Skeletal muscle satellite cell (primary cell): ENCODE measurements around the gene HSPB7. TPM values are rescaled to one million over a fixed set of nuclear protein-coding genes. Genes with fewer than 3 reads are reported as not detected.
"Not testable (repeated sequence)": the region's sequence is repeated elsewhere in the genome, so short reads cannot be mapped to it uniquely, and the experiment has no call there.

Experiments used
- H3K27me3 ChIP-seq: 2 replicates; pipeline ENCODE4 v1.7.0; 2013; ENCODE audit warnings: low read length; ENCODE audit not compliant: control insufficient read depth, insufficient read depth
- H3K36me3 ChIP-seq: 2 replicates; pipeline ENCODE4 v1.7.0; 2013; ENCODE audit warnings: mild to moderate bottlenecking, control low read depth, low read length; ENCODE audit not compliant: insufficient read depth
- H3K4me1 ChIP-seq: 2 replicates; pipeline ENCODE4 v1.7.0; 2013; ENCODE audit warnings: low read length; ENCODE audit not compliant: control insufficient read depth, insufficient read depth
- H3K4me2 ChIP-seq: 2 replicates; pipeline ENCODE4 v1.7.0; 2013; ENCODE audit warnings: mild to moderate bottlenecking, low read length
- H3K4me3 ChIP-seq: 2 replicates; pipeline ENCODE4 v1.7.0; 2013; ENCODE audit warnings: low read length
- H3K9ac ChIP-seq: 2 replicates; pipeline ENCODE4 v1.7.0; 2013; ENCODE audit warnings: mild to moderate bottlenecking, low read depth, low read length, moderate library complexity
- H3K9me3 ChIP-seq: replicated peaks from 2 replicates; pipeline ENCODE4 v1.7.0; 2013; ENCODE audit warnings: mild to moderate bottlenecking, control low read depth, low read length
- total RNA-seq: library from RNA; depleted of rRNA; stranded (reverse); fragments of >200 nt; gene quantifications from 2 replicates; pipeline ENCODE4 v1.2.3, GENCODE V29; 2012; rRNA removed

HSPB7 gene
- total RNA-seq: 0.51 and 5.9 TPM in 2 replicates

DNA sequence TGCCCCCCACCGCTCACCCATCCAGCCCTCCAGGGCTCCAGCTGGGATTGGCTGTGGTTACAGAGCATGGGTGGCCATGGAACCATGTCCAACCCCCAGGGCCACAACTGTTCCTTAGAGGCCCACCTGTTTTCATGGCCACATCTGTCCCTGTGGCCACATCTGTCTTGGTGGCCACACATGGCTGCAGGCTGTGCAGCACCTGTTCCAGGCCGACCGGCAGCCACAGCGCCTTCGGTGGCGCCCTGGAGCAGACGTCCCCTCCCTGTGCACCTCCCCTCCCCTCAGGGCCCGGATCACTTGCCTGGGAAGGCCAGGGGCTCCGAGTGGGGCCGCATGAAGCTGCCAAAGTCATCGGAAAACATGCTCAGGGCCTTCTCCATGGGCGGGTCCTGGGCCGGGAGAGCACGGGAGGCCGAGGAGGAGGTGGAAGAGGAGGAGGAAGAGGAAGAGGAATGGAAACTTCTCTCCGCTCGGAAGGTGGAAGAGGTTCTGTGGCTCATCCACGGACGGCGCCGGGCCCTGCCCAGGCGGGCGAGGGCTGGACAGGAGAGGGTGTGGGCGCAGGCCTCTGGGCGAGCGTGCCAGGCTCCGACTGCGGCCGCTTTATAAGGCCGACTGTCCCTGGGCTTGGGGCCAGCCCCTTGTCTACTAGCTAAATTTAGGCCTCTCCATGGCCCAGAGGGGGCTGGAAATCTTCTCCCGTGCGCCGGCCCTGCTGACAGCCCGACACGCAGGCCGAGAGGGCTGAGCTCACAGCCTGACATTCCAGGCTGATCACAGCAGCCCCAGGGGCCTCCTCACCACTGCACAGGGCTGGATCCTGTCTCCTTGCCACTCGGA lies at the start of gene HSPB7:
HSPB7 (minus strand) TSS at position 583 of the 843 bp plus-strand sequence; CDS start at position 503, 80 bp downstream.
- Histone ChIP-seq H3K9me3 (no peaks in the 10 kb centered on the region), H3K4me3 (peak within 1 kb of the TSS; percentile 61), H3K4me1 (peaks cover 81% of the 10 kb centered on the region), H3K4me2 (peak within 1 kb of the TSS; percentile 83), H3K27me3 (no peaks in the 10 kb centered on the region), H3K36me3 (no peaks in the 10 kb centered on the region), H3K9ac (peak within 1 kb of the TSS; percentile 86)

DNA sequence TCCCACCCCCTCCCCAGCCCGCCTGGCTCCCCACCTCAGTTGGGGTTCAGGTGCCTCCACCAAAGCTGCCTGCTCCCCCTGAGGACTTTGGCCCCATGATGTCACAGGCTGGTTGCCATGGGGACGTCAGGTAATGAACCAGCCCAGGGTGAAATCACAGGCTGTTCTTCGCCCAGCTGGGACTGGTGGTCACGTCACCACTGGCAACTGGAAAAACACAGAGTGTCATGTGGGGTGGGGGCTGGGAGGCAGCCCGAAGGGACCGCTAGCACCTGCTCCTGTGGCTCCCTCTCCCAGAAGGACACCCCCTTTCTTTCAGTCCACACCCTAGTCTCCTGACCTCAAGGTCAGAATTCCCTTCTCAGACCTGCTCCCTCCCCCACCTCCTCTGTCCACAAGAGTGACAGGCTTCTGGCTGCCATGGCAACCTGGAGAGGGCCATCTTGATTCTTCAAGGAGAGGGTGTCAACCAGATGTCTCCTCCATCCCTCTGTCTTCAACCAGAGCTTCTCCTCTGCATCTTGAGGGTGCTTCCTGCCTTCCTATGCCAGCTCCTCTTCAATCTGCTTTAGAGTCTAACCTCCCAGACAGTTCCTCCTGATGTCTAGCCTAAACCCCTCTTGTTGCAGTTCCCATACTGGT lies 49.4 kb upstream of the HSPB7 start:
- Histone ChIP-seq H3K36me3 (no peaks in the 10 kb centered on the region), H3K4me1 (peaks cover 20% of the 10 kb centered on the region), H3K27me3 (peaks cover 15% of the 10 kb centered on the region), H3K9ac (no peak overlapping the region), H3K4me3 (no peak overlapping the region), H3K9me3 (no peaks in the 10 kb centered on the region), H3K4me2 (no peak overlapping the region)

DNA sequence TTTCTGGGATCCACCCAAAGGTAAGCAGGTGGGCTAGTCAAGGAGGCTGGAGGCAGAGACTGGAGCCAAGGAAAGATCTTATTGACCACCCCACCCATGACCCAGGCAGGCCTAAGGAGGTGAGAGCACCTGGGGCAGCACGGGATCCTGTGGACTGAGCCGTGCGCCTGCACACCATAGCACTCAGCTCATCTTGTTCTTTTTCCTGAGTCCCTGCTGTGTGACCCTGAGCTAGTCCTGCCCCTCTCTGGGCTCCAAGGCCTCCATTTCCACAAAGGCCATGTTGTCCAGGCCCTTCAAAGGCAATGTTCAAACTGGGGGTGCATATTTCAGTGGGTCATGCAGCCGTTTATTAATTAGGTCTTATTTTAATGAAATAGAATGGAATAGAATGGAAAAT lies 48.4 kb upstream of the HSPB7 start:
- H3K4me2 ChIP-seq: no peak overlapping the region
- H3K9me3 ChIP-seq: no peaks in the 10 kb centered on the region
- no peak overlapping the region for H3K4me3 ChIP-seq
- no peaks in the 10 kb centered on the region for H3K36me3 ChIP-seq
- peaks cover 20% of the 10 kb centered on the region for H3K4me1 ChIP-seq
- H3K9ac ChIP-seq: no peak overlapping the region
- peaks cover 15% of the 10 kb centered on the region for H3K27me3 ChIP-seq

DNA sequence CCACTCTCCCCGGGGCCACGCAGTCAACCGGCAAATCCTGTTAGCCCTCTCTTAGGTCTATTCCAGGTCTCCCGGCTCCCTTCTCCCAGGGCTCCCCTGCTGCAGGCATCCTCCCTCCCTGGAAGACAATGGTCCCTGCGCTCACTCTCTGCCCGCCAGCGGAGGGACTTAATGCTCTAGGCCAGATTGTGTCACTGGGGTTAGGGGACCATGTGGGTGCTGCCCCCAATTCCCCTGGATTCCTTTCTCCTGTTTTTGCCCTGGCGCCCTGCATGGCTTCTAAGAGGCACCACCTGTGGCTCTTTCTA lies 47.4 kb upstream of the HSPB7 start:
- Histone ChIP-seq H3K9me3 (no peaks in the 10 kb centered on the region), H3K4me1 (peaks cover 20% of the 10 kb centered on the region), H3K4me2 (no peak overlapping the region), H3K27me3 (peaks cover 15% of the 10 kb centered on the region), H3K4me3 (no peak overlapping the region), H3K36me3 (no peaks in the 10 kb centered on the region), H3K9ac (no peak overlapping the region)

DNA sequence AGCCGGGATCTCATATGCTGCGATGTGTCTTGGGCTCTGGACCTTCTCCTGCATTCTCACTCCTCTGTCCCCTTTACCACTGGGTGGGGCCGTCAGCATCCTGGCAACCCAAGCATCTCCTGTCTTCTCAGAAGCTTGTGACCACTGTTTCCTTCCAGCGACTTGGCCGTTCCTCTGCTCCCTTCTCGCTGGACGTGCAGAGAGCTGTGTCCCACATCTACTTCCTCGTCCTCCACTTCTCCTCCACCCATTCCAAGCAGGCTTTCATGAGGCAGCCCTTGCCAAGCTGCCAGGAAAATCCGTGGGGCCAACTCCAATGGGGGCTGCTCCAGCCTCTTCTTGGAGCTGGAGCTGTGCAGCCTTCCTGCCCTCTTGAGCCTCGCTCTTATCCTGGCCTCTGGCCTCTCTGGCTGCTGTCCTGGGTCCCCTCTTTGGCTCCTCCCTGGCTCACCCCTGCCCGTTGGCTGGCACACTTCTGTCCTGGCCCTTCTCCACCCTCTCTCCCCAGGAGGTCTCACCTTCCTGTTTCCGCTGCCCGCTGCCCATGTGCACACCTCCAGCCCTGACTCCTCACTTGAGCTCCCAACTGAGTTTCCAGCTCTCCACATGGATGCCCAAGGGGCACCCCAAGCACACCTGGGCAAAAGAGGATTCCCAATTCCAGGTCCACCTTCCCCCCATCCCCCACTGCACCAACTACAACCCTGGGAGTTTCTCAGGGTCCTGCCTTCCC lies 46.9 kb upstream of the HSPB7 start:
- H3K27me3 ChIP-seq: peaks cover 15% of the 10 kb centered on the region
- no peak overlapping the region for H3K9ac ChIP-seq
- no peaks in the 10 kb centered on the region for H3K9me3 ChIP-seq
- no peaks in the 10 kb centered on the region for H3K36me3 ChIP-seq
- peaks cover 20% of the 10 kb centered on the region for H3K4me1 ChIP-seq
- no peak overlapping the region for H3K4me3 ChIP-seq
- no peak overlapping the region for H3K4me2 ChIP-seq

DNA sequence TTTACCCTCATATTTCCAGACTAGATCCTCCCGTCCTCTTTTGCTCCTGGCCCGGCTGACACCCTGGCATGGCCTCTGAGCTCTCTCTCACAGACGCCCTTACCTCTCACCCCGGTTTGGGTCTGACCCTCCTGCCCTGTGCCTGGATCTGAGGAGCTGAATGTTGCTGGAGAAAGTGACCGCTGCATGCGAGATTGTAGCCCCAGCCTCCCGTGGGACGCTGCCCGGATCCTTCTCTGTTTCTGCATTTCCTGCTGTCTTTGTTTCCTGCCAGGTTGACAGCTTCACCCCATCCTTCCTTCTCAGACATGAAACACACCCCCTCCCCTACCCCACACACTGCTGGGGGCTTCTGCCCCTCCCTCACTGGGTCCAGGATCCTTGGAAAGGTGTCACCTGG lies 46.1 kb upstream of the HSPB7 start:
- Histone ChIP-seq H3K4me2 (no peak overlapping the region), H3K4me3 (no peak overlapping the region), H3K9me3 (no peaks in the 10 kb centered on the region), H3K9ac (no peak overlapping the region), H3K27me3 (peaks cover 15% of the 10 kb centered on the region), H3K4me1 (peaks cover 20% of the 10 kb centered on the region), H3K36me3 (no peaks in the 10 kb centered on the region)

DNA sequence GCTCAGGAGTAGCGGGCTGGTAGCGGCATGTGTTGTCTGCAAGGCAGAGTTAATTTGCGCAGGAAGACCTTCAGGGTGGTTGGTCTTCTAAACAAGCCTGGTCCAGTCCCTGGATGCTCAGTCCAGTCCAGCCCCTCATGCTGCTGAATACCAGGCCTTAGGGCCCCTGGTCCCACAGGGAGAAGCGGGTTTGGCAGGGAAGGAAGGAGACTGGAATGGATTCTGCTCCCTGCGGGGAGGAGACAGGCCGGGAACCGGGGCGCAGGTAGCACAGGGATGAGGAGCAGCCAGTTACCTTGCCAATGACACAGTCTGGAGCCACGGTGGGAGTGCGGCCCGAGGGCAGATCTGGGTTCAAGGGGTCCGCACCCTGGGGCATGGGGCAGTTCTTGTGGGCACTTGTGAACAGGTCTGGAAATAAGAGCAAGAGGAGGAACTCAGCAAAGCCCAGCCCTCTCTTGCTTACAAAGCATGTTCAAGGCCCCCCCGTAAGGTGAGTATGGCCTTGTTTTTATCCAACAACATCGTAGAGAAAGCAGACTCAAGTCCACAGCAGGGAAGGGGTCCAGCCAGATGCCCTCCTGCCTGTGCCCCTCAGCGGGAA lies 45.5 kb upstream of the HSPB7 start:
- Histone ChIP-seq H3K9me3 (no peaks in the 10 kb centered on the region), H3K36me3 (no peaks in the 10 kb centered on the region), H3K27me3 (peaks cover 15% of the 10 kb centered on the region), H3K4me3 (no peak overlapping the region), H3K4me1 (peaks cover 14% of the 10 kb centered on the region), H3K4me2 (no peak overlapping the region), H3K9ac (no peak overlapping the region)

DNA sequence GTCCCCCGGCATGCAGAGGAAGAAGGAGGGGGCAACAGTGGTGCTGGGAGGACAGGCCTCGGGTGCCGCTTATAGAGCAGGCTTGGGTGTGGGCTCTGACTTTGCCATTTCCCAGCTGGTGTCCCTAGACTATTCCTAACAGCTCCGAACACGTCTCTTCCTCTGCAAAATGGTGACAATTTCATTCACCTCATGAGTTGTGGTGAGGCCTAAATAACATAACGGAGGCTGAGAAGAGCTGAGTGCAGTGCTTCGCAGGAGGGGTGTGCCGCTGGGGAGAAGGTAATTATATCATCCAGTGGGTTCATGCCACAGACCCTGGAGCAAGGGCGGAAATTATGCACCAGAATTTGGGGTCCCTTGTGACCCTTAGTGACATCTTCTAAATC lies 44.8 kb upstream of the HSPB7 start:
- H3K4me1 ChIP-seq, H3K4me3 ChIP-seq, H3K36me3 ChIP-seq, H3K9me3 ChIP-seq, H3K9ac ChIP-seq, H3K4me2 ChIP-seq: not testable (repeated sequence)
- peaks cover 15% of the 10 kb centered on the region for H3K27me3 ChIP-seq

DNA sequence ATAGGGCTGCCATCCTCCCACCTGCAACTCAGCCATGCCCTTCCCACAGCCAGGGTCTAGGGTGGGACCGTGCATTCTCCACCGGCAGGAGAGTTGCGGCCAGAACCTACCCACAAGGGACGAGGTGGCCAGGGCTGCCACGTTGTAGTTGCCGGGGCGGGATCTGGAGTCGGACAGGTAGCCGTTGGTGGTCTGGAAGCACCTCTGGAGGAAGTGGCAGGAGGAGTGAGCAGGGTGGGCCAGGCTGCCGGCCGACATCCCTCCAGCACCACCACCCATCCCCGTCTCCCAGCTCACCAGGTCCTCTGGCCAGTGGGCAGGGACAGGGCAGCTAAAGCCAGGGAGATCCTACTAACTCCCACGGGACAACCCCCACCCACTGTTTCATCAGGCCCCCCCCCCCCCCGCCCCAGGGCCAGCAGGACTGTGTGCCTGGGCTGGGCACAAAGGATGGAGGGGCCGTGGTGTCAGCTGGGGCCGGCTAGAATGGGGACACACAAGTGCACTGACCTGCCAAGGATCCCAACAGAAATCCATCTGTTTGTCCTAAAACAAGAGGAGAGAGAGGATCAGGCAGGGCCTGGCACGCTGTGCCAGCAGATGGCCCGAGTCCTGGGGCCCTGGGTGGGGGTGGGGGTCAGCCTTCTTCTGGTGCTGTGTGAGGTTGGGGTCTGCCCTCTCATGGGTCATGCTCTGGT lies 44.3 kb upstream of the HSPB7 start:
- H3K4me2 ChIP-seq, H3K4me1 ChIP-seq, H3K9me3 ChIP-seq, H3K4me3 ChIP-seq, H3K36me3 ChIP-seq, H3K9ac ChIP-seq: not testable (repeated sequence)
- H3K27me3 ChIP-seq: peaks cover 19% of the 10 kb centered on the region

DNA sequence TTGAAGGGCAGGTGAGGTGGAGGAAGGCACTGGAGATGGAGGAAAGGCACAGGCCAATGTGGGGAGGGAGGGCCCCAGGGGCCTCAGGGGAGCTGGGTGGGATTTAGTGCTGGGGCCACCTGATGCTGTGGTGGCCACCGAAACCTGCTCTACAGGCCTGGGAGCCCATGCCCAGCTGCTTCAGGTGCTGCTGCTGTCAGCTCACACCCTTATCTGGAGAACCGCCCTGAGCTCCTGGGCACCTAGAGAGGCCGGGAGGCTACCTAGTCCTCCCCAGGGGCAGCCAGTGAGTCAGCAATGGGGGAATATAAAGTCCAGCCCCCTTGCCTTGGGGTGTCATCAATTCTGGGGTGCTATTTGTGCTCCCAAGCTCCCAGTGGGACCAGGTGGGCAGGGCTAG lies 43.4 kb upstream of the HSPB7 start:
- Histone ChIP-seq H3K9me3 (no peaks in the 10 kb centered on the region), H3K4me3 (no peak overlapping the region), H3K36me3 (no peaks in the 10 kb centered on the region), H3K27me3 (peaks cover 19% of the 10 kb centered on the region), H3K4me2 (no peak overlapping the region), H3K4me1 (no peaks in the 10 kb centered on the region), H3K9ac (no peak overlapping the region)
